GM23338 (cell line): ENCODE measurements around the gene RAB11FIP3. TPM values are rescaled to one million over a fixed set of nuclear protein-coding genes. Genes with fewer than 3 reads are reported as not detected.

Source experiments
- ATAC-seq: fragments of 200-7000 bp; cut with Tn5 transposase; 3 replicates; pipeline ENCODE4 v1.9.1; 2020
- DNase-seq: peaks from one replicate; pipeline ENCODE4 v3.0.0-alpha.2; 2015; ENCODE audit warnings: low spot score
- H2AFZ ChIP-seq: fragments of 200-600 bp; sonication (generic); 2 replicates; pipeline ENCODE4 v1.8.0; 2016; ENCODE audit warnings: antibody characterized with exemption, mild to moderate bottlenecking, moderate library complexity
- H3F3A ChIP-seq: fragments of 200-600 bp; sonication (generic); replicated peaks from 2 replicates; pipeline ENCODE4 v1.8.0; 2017; ENCODE audit warnings: antibody characterized with exemption, mixed run types, low read depth
- H3K27ac ChIP-seq: fragments of 200-600 bp; sonication (generic); 2 replicates; pipeline ENCODE4 v1.6.1; 2016; ENCODE audit warnings: low read depth
- H3K27me3 ChIP-seq: fragments of 200-600 bp; sonication (generic); 2 replicates; pipeline ENCODE4 v1.8.0; 2016; ENCODE audit warnings: mild to moderate bottlenecking, mixed run types, moderate library complexity; ENCODE audit not compliant: insufficient read depth
- H3K36me3 ChIP-seq: fragments of 200-600 bp; sonication (generic); 2 replicates; pipeline ENCODE4 v1.8.0; 2016; ENCODE audit warnings: mild to moderate bottlenecking; ENCODE audit not compliant: insufficient read depth
- H3K4me1 ChIP-seq: fragments of 200-600 bp; sonication (generic); 2 replicates; pipeline ENCODE4 v1.8.0; 2016; ENCODE audit warnings: mild to moderate bottlenecking, moderate library complexity; ENCODE audit not compliant: insufficient read depth
- H3K4me2 ChIP-seq: fragments of 200-600 bp; sonication (generic); 2 replicates; pipeline ENCODE4 v1.7.1; 2017; ENCODE audit warnings: mixed run types
- H3K4me3 ChIP-seq: fragments of 200-600 bp; sonication (generic); 2 replicates; pipeline ENCODE4 v1.6.1; 2016; ENCODE audit warnings: mixed run types
- H3K79me2 ChIP-seq: fragments of 200-600 bp; sonication (generic); replicated peaks from 2 replicates; pipeline ENCODE4 v1.8.0; 2017; ENCODE audit warnings: mild to moderate bottlenecking; ENCODE audit not compliant: insufficient read depth
- H3K9me2 ChIP-seq: fragments of 200-600 bp; sonication (generic); 2 replicates; pipeline ENCODE4 v1.8.0; 2017; ENCODE audit not compliant: insufficient read depth
- H4K20me1 ChIP-seq: fragments of 200-600 bp; sonication (generic); replicated peaks from 2 replicates; pipeline ENCODE4 v1.8.0; 2017; ENCODE audit warnings: mild to moderate bottlenecking; ENCODE audit not compliant: insufficient read depth
- H3K27ac Mint-ChIP-seq: 2 replicates; pipeline ENCODE4 v1.8.0; 2020; ENCODE audit warnings: inconsistent platforms, mild to moderate bottlenecking, moderate library complexity, mixed read lengths
- H3K27me3 Mint-ChIP-seq: 3 replicates; pipeline ENCODE4 v1.8.0; 2022; ENCODE audit warnings: low read depth, mild to moderate bottlenecking, moderate library complexity, mixed read lengths, inconsistent platforms; ENCODE audit not compliant: insufficient read depth, poor library complexity
- H3K36me3 Mint-ChIP-seq: 3 replicates; pipeline ENCODE4 v1.8.0; 2021; ENCODE audit warnings: low read depth, mild to moderate bottlenecking, inconsistent platforms, moderate library complexity, mixed read lengths
- H3K4me1 Mint-ChIP-seq: 3 replicates; pipeline ENCODE4 v1.8.0; 2020; ENCODE audit warnings: mild to moderate bottlenecking, inconsistent platforms, mixed read lengths
- H3K4me3 Mint-ChIP-seq: 3 replicates; pipeline ENCODE4 v1.8.0; 2021; ENCODE audit warnings: moderate library complexity, mild to moderate bottlenecking, inconsistent platforms, mixed read lengths
- H3K9me3 Mint-ChIP-seq: 3 replicates; pipeline ENCODE4 v1.8.0; 2020; ENCODE audit warnings: moderate library complexity, mild to moderate bottlenecking, inconsistent platforms, mixed read lengths
- CREB1 ChIP-seq: fragments of 250-450 bp; sonication (Bioruptor Pico); IDR thresholded peaks from 2 replicates; pipeline ENCODE4 v1.5.0; 2020; ENCODE audit warnings: low read depth, mild to moderate bottlenecking, moderate library complexity
- EZH2 ChIP-seq: fragments of 200-600 bp; sonication (generic); IDR thresholded peaks from one replicate; pipeline ENCODE4 v1.8.0; 2017; ENCODE audit warnings: antibody characterized with exemption, mild to moderate bottlenecking, low read depth; ENCODE audit not compliant: unreplicated experiment
- EZH2phosphoT487 ChIP-seq: fragments of 200-600 bp; sonication (generic); IDR thresholded peaks from one replicate; pipeline ENCODE4 v1.8.1; 2018; ENCODE audit warnings: antibody characterized with exemption; ENCODE audit not compliant: unreplicated experiment
- JUNB ChIP-seq: IDR thresholded peaks from one replicate; pipeline ENCODE4 v1.6.1; 2016; ENCODE audit warnings: antibody characterized with exemption; ENCODE audit not compliant: unreplicated experiment
- NANOG ChIP-seq: IDR thresholded peaks from 2 replicates; pipeline ENCODE4 v1.6.1; 2016; ENCODE audit warnings: antibody characterized with exemption, borderline replicate concordance
- POLR2AphosphoS5 ChIP-seq: IDR thresholded peaks from 2 replicates; pipeline ENCODE4 v1.6.1; 2016; ENCODE audit warnings: antibody characterized with exemption, low read depth
- STAT1 ChIP-seq: IDR thresholded peaks from one replicate; pipeline ENCODE4 v1.6.1; 2016; ENCODE audit warnings: antibody characterized with exemption; ENCODE audit not compliant: unreplicated experiment
- ZNF114 ChIP-seq: fragments of 250-450 bp; sonication (Bioruptor Pico); IDR thresholded peaks from 2 replicates; pipeline ENCODE4 v1.5.0; 2020; ENCODE audit warnings: mild to moderate bottlenecking, moderate library complexity
- ZNF331 ChIP-seq: fragments of 250-450 bp; sonication (Bioruptor Pico); IDR thresholded peaks from 2 replicates; pipeline ENCODE4 v1.5.0; 2020; ENCODE audit warnings: low read depth, mild to moderate bottlenecking, moderate library complexity
- polyA plus RNA-seq: library from polyadenylated mRNA; unstranded; fragments of >200 nt; fragmentation: Nextera tagmentation; extraction: Ambion mirVana; gene quantifications from 2 replicates; pipeline ENCODE4 v1.2.1, GENCODE V29; 2016
- total RNA-seq: library from RNA; depleted of rRNA; stranded (reverse); fragments of >200 nt; shearing (Covaris generic); gene quantifications from 2 replicates; pipeline ENCODE4 v1.2.3, GENCODE V29; 2014
- TF ChIP-seq, protein P1 (sequence below): IDR thresholded peaks from 2 replicates; pipeline ENCODE4 v1.6.1; 2016; ENCODE audit warnings: antibody characterized with exemption
- TF ChIP-seq, protein P2 (sequence below): fragments of 250-450 bp; sonication (Bioruptor Pico); IDR thresholded peaks from 2 replicates; pipeline ENCODE4 v1.5.0; 2020; ENCODE audit warnings: mild to moderate bottlenecking, moderate library complexity
- TF ChIP-seq, protein P3 (sequence below): IDR thresholded peaks from one replicate; pipeline ENCODE4 v1.6.1; 2018; ENCODE audit warnings: antibody characterized with exemption; ENCODE audit not compliant: unreplicated experiment
- TF ChIP-seq, protein P4 (sequence below), 2 experiments: fragments of 200-600 bp in 1 of 2; sonication (generic) in 1 of 2; conservative IDR thresholded peaks; 2 replicates each; pipeline versions ENCODE4 v1.5.1 to v1.6.1; 2016 to 2017; ENCODE audit warnings: antibody characterized with exemption in 2 of 2, low read depth in 2 of 2, mild to moderate bottlenecking in 2 of 2, moderate library complexity in 1 of 2

RAB11FIP3 gene
- total and polyA plus RNA-seq, 2 experiments from 2014 or later: 3.2 to 29.2 TPM

DNA sequence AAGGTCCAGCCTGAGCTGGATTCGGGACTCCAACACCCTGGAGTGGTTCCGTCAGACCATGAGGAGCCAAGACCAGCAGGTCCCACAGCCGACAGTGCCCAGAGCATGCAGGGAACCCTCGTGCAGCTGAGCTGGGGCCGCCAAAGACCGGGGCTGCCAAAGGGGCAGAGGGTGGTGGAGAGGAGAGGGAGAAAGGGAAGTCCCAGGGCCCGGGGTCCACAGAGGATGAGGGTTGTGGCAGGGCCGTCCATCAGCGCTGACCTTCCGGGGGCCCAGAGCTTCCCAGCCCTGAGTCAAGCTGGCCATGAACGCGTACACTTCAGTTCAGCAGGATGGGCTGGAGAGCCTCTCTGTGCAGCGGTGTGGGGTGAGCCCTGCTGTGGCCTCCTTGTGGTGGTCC, 95.4 kb downstream of the RAB11FIP3 start:
- peaks cover 2% of the 10 kb centered on the region; the same call in 1 of the 2 replicates for H4K20me1 ChIP-seq
- H3K36me3 Mint-ChIP-seq: peaks cover 13% of the 10 kb centered on the region
- peaks cover 8% of the 10 kb centered on the region for H3K4me1 Mint-ChIP-seq
- H3K9me3 Mint-ChIP-seq: no peaks in the 10 kb centered on the region; the same call in 2 of the 3 replicates
- no peak overlapping the region for H3K4me3 ChIP-seq
- no peak for TF ChIP-seq CREB1
- TF ChIP-seq EZH2: no peak
- TF ChIP-seq POLR2AphosphoS5: no peak
- TF ChIP-seq ZNF114 (CRISPR knock-in tag): no peak
- TF ChIP-seq, protein P1, sequence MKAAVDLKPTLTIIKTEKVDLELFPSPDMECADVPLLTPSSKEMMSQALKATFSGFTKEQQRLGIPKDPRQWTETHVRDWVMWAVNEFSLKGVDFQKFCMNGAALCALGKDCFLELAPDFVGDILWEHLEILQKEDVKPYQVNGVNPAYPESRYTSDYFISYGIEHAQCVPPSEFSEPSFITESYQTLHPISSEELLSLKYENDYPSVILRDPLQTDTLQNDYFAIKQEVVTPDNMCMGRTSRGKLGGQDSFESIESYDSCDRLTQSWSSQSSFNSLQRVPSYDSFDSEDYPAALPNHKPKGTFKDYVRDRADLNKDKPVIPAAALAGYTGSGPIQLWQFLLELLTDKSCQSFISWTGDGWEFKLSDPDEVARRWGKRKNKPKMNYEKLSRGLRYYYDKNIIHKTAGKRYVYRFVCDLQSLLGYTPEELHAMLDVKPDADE: no peak
- TF ChIP-seq, protein P2, sequence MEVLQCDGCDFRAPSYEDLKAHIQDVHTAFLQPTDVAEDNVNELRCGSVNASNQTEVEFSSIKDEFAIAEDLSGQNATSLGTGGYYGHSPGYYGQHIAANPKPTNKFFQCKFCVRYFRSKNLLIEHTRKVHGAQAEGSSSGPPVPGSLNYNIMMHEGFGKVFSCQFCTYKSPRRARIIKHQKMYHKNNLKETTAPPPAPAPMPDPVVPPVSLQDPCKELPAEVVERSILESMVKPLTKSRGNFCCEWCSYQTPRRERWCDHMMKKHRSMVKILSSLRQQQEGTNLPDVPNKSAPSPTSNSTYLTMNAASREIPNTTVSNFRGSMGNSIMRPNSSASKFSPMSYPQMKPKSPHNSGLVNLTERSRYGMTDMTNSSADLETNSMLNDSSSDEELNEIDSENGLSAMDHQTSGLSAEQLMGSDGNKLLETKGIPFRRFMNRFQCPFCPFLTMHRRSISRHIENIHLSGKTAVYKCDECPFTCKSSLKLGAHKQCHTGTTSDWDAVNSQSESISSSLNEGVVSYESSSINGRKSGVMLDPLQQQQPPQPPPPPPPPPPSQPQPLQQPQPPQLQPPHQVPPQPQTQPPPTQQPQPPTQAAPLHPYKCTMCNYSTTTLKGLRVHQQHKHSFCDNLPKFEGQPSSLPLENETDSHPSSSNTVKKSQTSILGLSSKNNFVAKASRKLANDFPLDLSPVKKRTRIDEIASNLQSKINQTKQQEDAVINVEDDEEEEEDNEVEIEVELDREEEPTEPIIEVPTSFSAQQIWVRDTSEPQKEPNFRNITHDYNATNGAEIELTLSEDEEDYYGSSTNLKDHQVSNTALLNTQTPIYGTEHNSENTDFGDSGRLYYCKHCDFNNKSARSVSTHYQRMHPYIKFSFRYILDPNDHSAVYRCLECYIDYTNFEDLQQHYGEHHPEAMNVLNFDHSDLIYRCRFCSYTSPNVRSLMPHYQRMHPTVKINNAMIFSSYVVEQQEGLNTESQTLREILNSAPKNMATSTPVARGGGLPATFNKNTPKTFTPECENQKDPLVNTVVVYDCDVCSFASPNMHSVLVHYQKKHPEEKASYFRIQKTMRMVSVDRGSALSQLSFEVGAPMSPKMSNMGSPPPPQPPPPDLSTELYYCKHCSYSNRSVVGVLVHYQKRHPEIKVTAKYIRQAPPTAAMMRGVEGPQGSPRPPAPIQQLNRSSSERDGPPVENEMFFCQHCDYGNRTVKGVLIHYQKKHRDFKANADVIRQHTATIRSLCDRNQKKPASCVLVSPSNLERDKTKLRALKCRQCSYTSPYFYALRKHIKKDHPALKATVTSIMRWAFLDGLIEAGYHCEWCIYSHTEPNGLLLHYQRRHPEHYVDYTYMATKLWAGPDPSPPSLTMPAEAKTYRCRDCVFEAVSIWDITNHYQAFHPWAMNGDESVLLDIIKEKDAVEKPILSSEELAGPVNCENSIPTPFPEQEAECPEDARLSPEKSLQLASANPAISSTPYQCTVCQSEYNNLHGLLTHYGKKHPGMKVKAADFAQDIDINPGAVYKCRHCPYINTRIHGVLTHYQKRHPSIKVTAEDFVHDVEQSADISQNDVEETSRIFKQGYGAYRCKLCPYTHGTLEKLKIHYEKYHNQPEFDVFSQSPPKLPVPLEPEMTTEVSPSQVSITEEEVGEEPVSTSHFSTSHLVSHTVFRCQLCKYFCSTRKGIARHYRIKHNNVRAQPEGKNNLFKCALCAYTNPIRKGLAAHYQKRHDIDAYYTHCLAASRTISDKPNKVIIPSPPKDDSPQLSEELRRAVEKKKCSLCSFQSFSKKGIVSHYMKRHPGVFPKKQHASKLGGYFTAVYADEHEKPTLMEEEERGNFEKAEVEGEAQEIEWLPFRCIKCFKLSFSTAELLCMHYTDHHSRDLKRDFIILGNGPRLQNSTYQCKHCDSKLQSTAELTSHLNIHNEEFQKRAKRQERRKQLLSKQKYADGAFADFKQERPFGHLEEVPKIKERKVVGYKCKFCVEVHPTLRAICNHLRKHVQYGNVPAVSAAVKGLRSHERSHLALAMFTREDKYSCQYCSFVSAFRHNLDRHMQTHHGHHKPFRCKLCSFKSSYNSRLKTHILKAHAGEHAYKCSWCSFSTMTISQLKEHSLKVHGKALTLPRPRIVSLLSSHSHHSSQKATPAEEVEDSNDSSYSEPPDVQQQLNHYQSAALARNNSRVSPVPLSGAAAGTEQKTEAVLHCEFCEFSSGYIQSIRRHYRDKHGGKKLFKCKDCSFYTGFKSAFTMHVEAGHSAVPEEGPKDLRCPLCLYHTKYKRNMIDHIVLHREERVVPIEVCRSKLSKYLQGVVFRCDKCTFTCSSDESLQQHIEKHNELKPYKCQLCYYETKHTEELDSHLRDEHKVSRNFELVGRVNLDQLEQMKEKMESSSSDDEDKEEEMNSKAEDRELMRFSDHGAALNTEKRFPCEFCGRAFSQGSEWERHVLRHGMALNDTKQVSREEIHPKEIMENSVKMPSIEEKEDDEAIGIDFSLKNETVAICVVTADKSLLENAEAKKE (CRISPR knock-in tag): no peak
- TF ChIP-seq ZNF331 (CRISPR knock-in tag): no peak
- TF ChIP-seq, protein P3, sequence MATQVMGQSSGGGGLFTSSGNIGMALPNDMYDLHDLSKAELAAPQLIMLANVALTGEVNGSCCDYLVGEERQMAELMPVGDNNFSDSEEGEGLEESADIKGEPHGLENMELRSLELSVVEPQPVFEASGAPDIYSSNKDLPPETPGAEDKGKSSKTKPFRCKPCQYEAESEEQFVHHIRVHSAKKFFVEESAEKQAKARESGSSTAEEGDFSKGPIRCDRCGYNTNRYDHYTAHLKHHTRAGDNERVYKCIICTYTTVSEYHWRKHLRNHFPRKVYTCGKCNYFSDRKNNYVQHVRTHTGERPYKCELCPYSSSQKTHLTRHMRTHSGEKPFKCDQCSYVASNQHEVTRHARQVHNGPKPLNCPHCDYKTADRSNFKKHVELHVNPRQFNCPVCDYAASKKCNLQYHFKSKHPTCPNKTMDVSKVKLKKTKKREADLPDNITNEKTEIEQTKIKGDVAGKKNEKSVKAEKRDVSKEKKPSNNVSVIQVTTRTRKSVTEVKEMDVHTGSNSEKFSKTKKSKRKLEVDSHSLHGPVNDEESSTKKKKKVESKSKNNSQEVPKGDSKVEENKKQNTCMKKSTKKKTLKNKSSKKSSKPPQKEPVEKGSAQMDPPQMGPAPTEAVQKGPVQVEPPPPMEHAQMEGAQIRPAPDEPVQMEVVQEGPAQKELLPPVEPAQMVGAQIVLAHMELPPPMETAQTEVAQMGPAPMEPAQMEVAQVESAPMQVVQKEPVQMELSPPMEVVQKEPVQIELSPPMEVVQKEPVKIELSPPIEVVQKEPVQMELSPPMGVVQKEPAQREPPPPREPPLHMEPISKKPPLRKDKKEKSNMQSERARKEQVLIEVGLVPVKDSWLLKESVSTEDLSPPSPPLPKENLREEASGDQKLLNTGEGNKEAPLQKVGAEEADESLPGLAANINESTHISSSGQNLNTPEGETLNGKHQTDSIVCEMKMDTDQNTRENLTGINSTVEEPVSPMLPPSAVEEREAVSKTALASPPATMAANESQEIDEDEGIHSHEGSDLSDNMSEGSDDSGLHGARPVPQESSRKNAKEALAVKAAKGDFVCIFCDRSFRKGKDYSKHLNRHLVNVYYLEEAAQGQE: no peak
- TF ChIP-seq JUNB: no peak
- TF ChIP-seq STAT1: no peak
- TF ChIP-seq EZH2phosphoT487: no peak
- TF ChIP-seq, protein P4, sequence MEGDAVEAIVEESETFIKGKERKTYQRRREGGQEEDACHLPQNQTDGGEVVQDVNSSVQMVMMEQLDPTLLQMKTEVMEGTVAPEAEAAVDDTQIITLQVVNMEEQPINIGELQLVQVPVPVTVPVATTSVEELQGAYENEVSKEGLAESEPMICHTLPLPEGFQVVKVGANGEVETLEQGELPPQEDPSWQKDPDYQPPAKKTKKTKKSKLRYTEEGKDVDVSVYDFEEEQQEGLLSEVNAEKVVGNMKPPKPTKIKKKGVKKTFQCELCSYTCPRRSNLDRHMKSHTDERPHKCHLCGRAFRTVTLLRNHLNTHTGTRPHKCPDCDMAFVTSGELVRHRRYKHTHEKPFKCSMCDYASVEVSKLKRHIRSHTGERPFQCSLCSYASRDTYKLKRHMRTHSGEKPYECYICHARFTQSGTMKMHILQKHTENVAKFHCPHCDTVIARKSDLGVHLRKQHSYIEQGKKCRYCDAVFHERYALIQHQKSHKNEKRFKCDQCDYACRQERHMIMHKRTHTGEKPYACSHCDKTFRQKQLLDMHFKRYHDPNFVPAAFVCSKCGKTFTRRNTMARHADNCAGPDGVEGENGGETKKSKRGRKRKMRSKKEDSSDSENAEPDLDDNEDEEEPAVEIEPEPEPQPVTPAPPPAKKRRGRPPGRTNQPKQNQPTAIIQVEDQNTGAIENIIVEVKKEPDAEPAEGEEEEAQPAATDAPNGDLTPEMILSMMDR (conservative IDR thresholded peaks at IDR 0.05; ENCODE audit: low read depth in 2 of 2): no peak
- no peak for TF ChIP-seq NANOG
- no peak overlapping the region for H2AFZ ChIP-seq
- no peak overlapping the region for H3K4me2 ChIP-seq
- H3K36me3 ChIP-seq: no peaks in the 10 kb centered on the region
- ATAC-seq: no peak; the same call in 2 of the 3 replicates
- no peak overlapping the region for H3K27ac Mint-ChIP-seq
- H3K27me3 ChIP-seq: no peaks in the 10 kb centered on the region
- H3K27me3 Mint-ChIP-seq: peaks cover 15% of the 10 kb centered on the region
- DNase-seq: no peak
- H3F3A ChIP-seq: no peaks in the 10 kb centered on the region
- no peak overlapping the region for H3K4me3 Mint-ChIP-seq
- no peaks in the 10 kb centered on the region for H3K79me2 ChIP-seq
- no peak overlapping the region for H3K27ac ChIP-seq
- H3K4me1 ChIP-seq: no peaks in the 10 kb centered on the region
- no peaks in the 10 kb centered on the region for H3K9me2 ChIP-seq
